HG02763 (cell line): Measurements from ENCODE around the gene ROBO1.

Experiments
- ATAC-seq: cut with Tn5 transposase; IDR thresholded peaks from one replicate; pipeline ENCODE4 v1.9.1; 2021; ENCODE audit warnings: mild to moderate bottlenecking, moderate library complexity; ENCODE audit not compliant: unreplicated experiment

The ROBO1 gene

GRCh38 chr3:79478620-79479019 lies 289.2 kb downstream of the ROBO1 start:
- no peak for ATAC-seq

- ATAC-seq: no peak
Measured at GRCh38 chr3:79477242-79477641, 290.6 kb downstream of the ROBO1 start.

- ATAC-seq: no peak
Measured at GRCh38 chr3:79473993-79474392, 293.8 kb downstream of the ROBO1 start.

- ATAC-seq: no peak
Measured at GRCh38 chr3:79467721-79468120, 300.1 kb downstream of the ROBO1 start.

GRCh38 chr3:79461129-79461792 lies 306.5 kb downstream of the ROBO1 start:
- ATAC-seq: no peak

- ATAC-seq: no peak
Measured at GRCh38 chr3:79453600-79453999, 314.2 kb downstream of the ROBO1 start.

- no peak for ATAC-seq
Measured at GRCh38 chr3:79436387-79436786, 331.4 kb downstream of the ROBO1 start.

- ATAC-seq: no peak
Measured at GRCh38 chr3:79427081-79427480, 340.7 kb downstream of the ROBO1 start.

- ATAC-seq: no peak
Measured at GRCh38 chr3:79424811-79425210, 343.0 kb downstream of the ROBO1 start.

- ATAC-seq: no peak
Measured at GRCh38 chr3:79423417-79423816, 344.4 kb downstream of the ROBO1 start.

GRCh38 chr3:79421273-79421672 lies 346.5 kb downstream of the ROBO1 start:
- ATAC-seq: no peak

- ATAC-seq: no peak
Measured at GRCh38 chr3:79418855-79419621, 348.8 kb downstream of the ROBO1 start.

- ATAC-seq: no peak
Measured at GRCh38 chr3:79415356-79415755, 352.4 kb downstream of the ROBO1 start.

- ATAC-seq: no peak
Measured at GRCh38 chr3:79414806-79415205, 353.0 kb downstream of the ROBO1 start.

GRCh38 chr3:79414035-79414434 lies 353.8 kb downstream of the ROBO1 start:
- ATAC-seq: no peak

GRCh38 chr3:79412537-79412936 lies 355.3 kb downstream of the ROBO1 start:
- ATAC-seq: no peak

- ATAC-seq: no peak
Measured at GRCh38 chr3:79410617-79411016, 357.2 kb downstream of the ROBO1 start.

- ATAC-seq: no peak
Measured at GRCh38 chr3:79410136-79410535, 357.7 kb downstream of the ROBO1 start.

GRCh38 chr3:79406175-79406574 lies 361.6 kb downstream of the ROBO1 start:
- no peak for ATAC-seq

- ATAC-seq: no peak
Measured at GRCh38 chr3:79405183-79405582, 362.6 kb downstream of the ROBO1 start.

GRCh38 chr3:79396595-79396994 lies 371.2 kb downstream of the ROBO1 start:
- no peak for ATAC-seq

GRCh38 chr3:79392479-79392878 lies 375.3 kb downstream of the ROBO1 start:
- no peak for ATAC-seq

- no peak for ATAC-seq
Measured at GRCh38 chr3:79390352-79390751, 377.4 kb downstream of the ROBO1 start.
